Breast epithelium (tissue), 4 donors: ENCODE data around the gene SNX21. TPM values are rescaled to one million over a fixed set of nuclear protein-coding genes. Genes with fewer than 3 reads are reported as not detected.

ENCODE experiments used
- DNase-seq, 2 donors: peaks; one replicate each; pipeline ENCODE4 v3.0.0-alpha.2; 2019; ENCODE audit warnings: low spot score in 2 of 2
- H3K27ac ChIP-seq, 2 donors: fragments of 200-600 bp; sonication (generic) in 1 of 2; one replicate each; pipeline ENCODE4 v1.5.1; 2016 to 2019; ENCODE audit warnings: mild to moderate bottlenecking in 1 of 2
- H3K27me3 ChIP-seq, 2 donors: fragments of 200-600 bp; sonication (generic) in 1 of 2; one replicate each; pipeline versions ENCODE4 v1.5.1 to v1.6.0; 2017 to 2019; ENCODE audit warnings: control low read depth in 1 of 2, mild to moderate bottlenecking in 1 of 2
- H3K36me3 ChIP-seq: fragments of 200-600 bp; one replicate; pipeline ENCODE4 v1.5.1; 2019
- H3K4me1 ChIP-seq, 2 donors: fragments of 200-600 bp; sonication (generic); one replicate each; pipeline ENCODE4 v1.5.1; 2016 to 2019; ENCODE audit warnings: control low read depth in 1 of 2
- H3K4me3 ChIP-seq, 3 donors: fragments of 200-600 bp; sonication (generic); 1 replicate in 2 of 3; 2 replicates in 1 of 3; pipeline ENCODE4 v1.5.1; 2016 to 2019; ENCODE audit warnings: mild to moderate bottlenecking in 3 of 3, moderate library complexity in 2 of 3
- H3K9me3 ChIP-seq, 2 donors: fragments of 200-600 bp; sonication (generic) in 1 of 2; one replicate each; pipeline ENCODE4 v1.5.1; 2016 to 2019; ENCODE audit warnings: control low read depth in 1 of 2
- POLR2A ChIP-seq: fragments of 450-650 bp; IDR thresholded peaks from one replicate; pipeline ENCODE4 v1.6.1; 2016; ENCODE audit warnings: antibody characterized with exemption, mild to moderate bottlenecking, moderate library complexity
- POLR2AphosphoS5 ChIP-seq, 3 donors: sonication (generic); formaldehyde crosslinking; IDR thresholded peaks; one replicate each; pipeline ENCODE4 v1.6.1; 2017; ENCODE audit warnings: antibody characterized with exemption in 3 of 3
- intact Hi-C: fragments of 100-400 bp; cut with DNase I; formaldehyde crosslinking; loops from one replicate; pipeline ENCODE4 v1.15.1; 2023; ENCODE audit warnings: low total_unique reads
- total RNA-seq, 3 donors: library from RNA; depleted of rRNA; stranded (reverse); fragments of >200 nt; gene quantifications; one replicate each; pipeline ENCODE4 v1.1.0, GENCODE V29; 2016
- TF ChIP-seq, protein P1 (sequence below), 3 donors: fragments of 450-650 bp; IDR thresholded peaks; one replicate each; pipeline ENCODE4 v1.5.1; 2016 to 2017; ENCODE audit warnings: antibody characterized with exemption in 3 of 3, mild to moderate bottlenecking in 3 of 3, moderate library complexity in 3 of 3

SNX21 gene
- total RNA-seq, 3 donors from 2014 or later, result 55.0 to 138 (median 66.9) TPM

DNA sequence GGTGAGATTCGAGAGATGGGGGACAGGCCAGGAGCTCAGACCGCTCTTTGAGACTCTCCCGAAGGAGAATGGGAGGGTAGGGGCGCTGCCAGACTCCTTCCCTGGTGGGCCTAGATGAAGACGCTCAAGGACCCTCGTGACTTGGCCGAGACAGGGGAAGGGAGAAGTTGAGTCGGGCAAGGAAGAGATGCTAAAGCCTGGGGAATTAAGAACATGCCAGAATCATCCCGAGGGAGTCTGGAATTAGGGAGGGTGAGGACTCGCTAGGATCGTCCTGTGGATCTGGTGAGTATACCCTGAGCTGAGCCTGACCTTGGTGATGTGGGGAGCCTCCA lies 20.6 kb upstream of the SNX21 start:
- Histone ChIP-seq H3K36me3 (peaks cover 14% of the 10 kb centered on the region), H3K4me1 (peaks cover 0 to 4% of the 10 kb centered on the region in 2 donors), H3K27me3 (no peaks in the 10 kb centered on the region), H3K4me3 (peak overlapping the region; percentile 46 to 77 (median 65)), H3K27ac (no peak overlapping the region), H3K9me3 (no peaks in the 10 kb centered on the region)
- DNase-seq, result no peak
- TF ChIP-seq POLR2AphosphoS5 (IDR thresholded peaks at IDR 0.05) (no peak), POLR2A (no peak)
- TF ChIP-seq, protein P1, sequence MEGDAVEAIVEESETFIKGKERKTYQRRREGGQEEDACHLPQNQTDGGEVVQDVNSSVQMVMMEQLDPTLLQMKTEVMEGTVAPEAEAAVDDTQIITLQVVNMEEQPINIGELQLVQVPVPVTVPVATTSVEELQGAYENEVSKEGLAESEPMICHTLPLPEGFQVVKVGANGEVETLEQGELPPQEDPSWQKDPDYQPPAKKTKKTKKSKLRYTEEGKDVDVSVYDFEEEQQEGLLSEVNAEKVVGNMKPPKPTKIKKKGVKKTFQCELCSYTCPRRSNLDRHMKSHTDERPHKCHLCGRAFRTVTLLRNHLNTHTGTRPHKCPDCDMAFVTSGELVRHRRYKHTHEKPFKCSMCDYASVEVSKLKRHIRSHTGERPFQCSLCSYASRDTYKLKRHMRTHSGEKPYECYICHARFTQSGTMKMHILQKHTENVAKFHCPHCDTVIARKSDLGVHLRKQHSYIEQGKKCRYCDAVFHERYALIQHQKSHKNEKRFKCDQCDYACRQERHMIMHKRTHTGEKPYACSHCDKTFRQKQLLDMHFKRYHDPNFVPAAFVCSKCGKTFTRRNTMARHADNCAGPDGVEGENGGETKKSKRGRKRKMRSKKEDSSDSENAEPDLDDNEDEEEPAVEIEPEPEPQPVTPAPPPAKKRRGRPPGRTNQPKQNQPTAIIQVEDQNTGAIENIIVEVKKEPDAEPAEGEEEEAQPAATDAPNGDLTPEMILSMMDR (IDR thresholded peaks at IDR 0.05), result no peak
- intact Hi-C loops, result loop anchor here (2.0 kb wide), 1 partner anchor 76 kb away; no protein-coding TSS in a partner anchor

- Histone ChIP-seq H3K36me3 (peaks cover 14% of the 10 kb centered on the region), H3K9me3 (no peaks in the 10 kb centered on the region), H3K27ac (no peak overlapping the region), H3K27me3 (no peaks in the 10 kb centered on the region), H3K4me3 (no peak overlapping the region), H3K4me1 (peaks cover 0 to 4% of the 10 kb centered on the region in 2 donors)
- DNase-seq, result no peak
- TF ChIP-seq, protein P1 (IDR thresholded peaks at IDR 0.05), result no peak
- TF ChIP-seq POLR2A (no peak), POLR2AphosphoS5 (IDR thresholded peaks at IDR 0.05) (no peak)
- intact Hi-C loops, result loop anchor here (2.0 kb wide), 1 partner anchor 75 kb away; no protein-coding TSS in a partner anchor
These were observed 20.1 kb upstream of the SNX21 start for GRCh38 chr20:45813489-45813888.

DNA sequence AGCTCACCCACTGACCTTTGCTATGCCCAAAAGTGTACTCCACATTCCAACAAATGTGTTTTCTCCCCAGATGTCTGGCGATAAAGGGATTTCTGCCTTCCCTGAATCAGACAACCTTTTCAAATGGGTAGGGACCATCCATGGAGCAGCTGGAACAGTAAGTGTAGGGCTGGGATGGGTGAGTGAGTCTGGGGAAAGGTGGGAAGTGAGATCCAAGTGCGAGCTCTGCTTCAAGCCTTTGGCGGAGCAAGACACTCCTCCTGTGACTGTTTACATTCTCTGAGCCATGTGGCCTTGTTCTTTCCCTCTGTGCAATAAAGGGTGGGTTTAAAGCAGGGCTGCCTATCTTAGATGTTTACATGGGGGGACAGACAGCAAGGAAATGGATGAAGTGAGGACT lies 19.3 kb upstream of the SNX21 start:
- Histone ChIP-seq H3K4me3 (no peak overlapping the region), H3K36me3 (peaks cover 11% of the 10 kb centered on the region), H3K9me3 (no peaks in the 10 kb centered on the region), H3K4me1 (peaks cover 0 to 4% of the 10 kb centered on the region in 2 donors), H3K27me3 (no peaks in the 10 kb centered on the region), H3K27ac (no peak overlapping the region)
- intact Hi-C loops, result no loop called here
- TF ChIP-seq, protein P1 (IDR thresholded peaks at IDR 0.05), result no peak
- TF ChIP-seq POLR2AphosphoS5 (IDR thresholded peaks at IDR 0.05), result no peak
- no peak for TF ChIP-seq POLR2A
- DNase-seq, result no peak

- Histone ChIP-seq H3K27ac (no peak overlapping the region), H3K4me3 (no peak overlapping the region), H3K36me3 (no peaks in the 10 kb centered on the region), H3K9me3 (no peaks in the 10 kb centered on the region), H3K4me1 (peaks cover 0 to 4% of the 10 kb centered on the region in 2 donors), H3K27me3 (peaks cover 0 to 1% of the 10 kb centered on the region in 2 donors)
- intact Hi-C loops, result no loop called here
- DNase-seq, result no peak
- TF ChIP-seq POLR2AphosphoS5 (IDR thresholded peaks at IDR 0.05) (no peak), POLR2A (no peak)
- TF ChIP-seq, protein P1 (IDR thresholded peaks at IDR 0.05), result no peak
These were observed 16.6 kb upstream of the SNX21 start for GRCh38 chr20:45816951-45817350.

GRCh38 chr20:45817376-45818194 lies 16.0 kb upstream of the SNX21 start:
- H3K27ac ChIP-seq, result peak overlapping the region; percentile 30 to 58
- intact Hi-C loops, result no loop called here
- H3K4me3 ChIP-seq, result no peak overlapping the region
- H3K9me3 ChIP-seq, result no peaks in the 10 kb centered on the region
- DNase-seq, result no peak
- H3K27me3 ChIP-seq, result peaks cover 0 to 7% of the 10 kb centered on the region in 2 donors
- H3K36me3 ChIP-seq, result no peaks in the 10 kb centered on the region
- TF ChIP-seq POLR2AphosphoS5 (IDR thresholded peaks at IDR 0.05) (no peak), POLR2A (no peak)
- TF ChIP-seq, protein P1 (IDR thresholded peaks at IDR 0.05), result no peak
- H3K4me1 ChIP-seq, result peaks cover 0 to 3% of the 10 kb centered on the region in 2 donors
